Chondrocyte (in vitro differentiated cells): ENCODE data around the gene TSPAN33. TPM values are rescaled to one million over a fixed set of nuclear protein-coding genes. Genes with fewer than 3 reads are reported as not detected.
A peak's percentile ranks its signal among the peaks of the same experiment; 100 is the strongest.
"Not testable (repeated sequence)": the region's sequence is repeated elsewhere in the genome, so short reads cannot be mapped to it uniquely, and the experiment has no call there.

ENCODE experiments used
- DNase-seq: peaks from one replicate; pipeline ENCODE4 v3.0.0; 2021; ENCODE audit warnings: mixed read lengths, low spot score
- H3K27ac Mint-ChIP-seq: one replicate; pipeline ENCODE4 v1.8.0; 2021; ENCODE audit warnings: mild to moderate bottlenecking, moderate library complexity, mixed read lengths; ENCODE audit not compliant: unreplicated experiment
- H3K27me3 Mint-ChIP-seq: 2 replicates; pipeline ENCODE4 v1.8.0; 2021; ENCODE audit warnings: low read depth, mixed read lengths
- H3K36me3 Mint-ChIP-seq: 2 replicates; pipeline ENCODE4 v1.8.0; 2021; ENCODE audit warnings: low read depth, mixed read lengths
- H3K4me1 Mint-ChIP-seq: 2 replicates; pipeline ENCODE4 v1.8.0; 2021; ENCODE audit warnings: low read depth, mild to moderate bottlenecking, mixed read lengths
- H3K4me3 Mint-ChIP-seq: one replicate; pipeline ENCODE4 v1.8.0; 2021; ENCODE audit warnings: mild to moderate bottlenecking, moderate library complexity, mixed read lengths; ENCODE audit not compliant: unreplicated experiment
- H3K9me3 Mint-ChIP-seq: 2 replicates; pipeline ENCODE4 v1.8.0; 2021; ENCODE audit warnings: low read depth, mixed read lengths
- total RNA-seq: library from RNA; stranded (reverse); gene quantifications from 3 replicates; pipeline ENCODE4 v1.2.1, GENCODE V29; 2021
- TF ChIP-seq, protein P1 (sequence below): fragments of 200-600 bp; sonication (generic); IDR thresholded peaks from 2 replicates; pipeline ENCODE4 v1.5.0; 2021; ENCODE audit warnings: antibody characterized with exemption, mild to moderate bottlenecking, moderate library complexity

Gene TSPAN33
- total RNA-seq, 1 donor from 2014 or later = 4.2 TPM

DNA sequence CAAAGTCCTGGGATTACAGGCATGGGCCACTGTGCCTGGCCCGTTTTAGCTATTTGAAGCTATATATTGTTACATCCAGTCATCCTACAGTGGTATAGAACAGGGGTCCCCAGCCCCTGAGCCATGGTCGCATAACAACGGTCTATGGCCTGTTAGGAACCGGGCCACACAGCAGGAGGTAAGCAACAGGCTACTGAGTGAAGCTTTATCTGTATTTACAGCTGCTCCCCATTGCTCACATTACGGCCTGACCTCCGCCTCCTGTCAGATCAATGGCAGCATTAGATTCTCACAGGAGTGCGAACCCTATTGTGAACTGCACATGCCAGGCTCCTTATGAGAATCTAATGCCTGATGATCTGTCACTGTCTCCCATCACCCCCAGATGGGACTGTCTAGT is 26.3 kb upstream of the TSPAN33 start:
- DNase-seq = no peak
- H3K4me3 Mint-ChIP-seq = no peak overlapping the region
- peaks cover 11% of the 10 kb centered on the region for H3K27me3 Mint-ChIP-seq
- H3K9me3 Mint-ChIP-seq = peaks cover 15% of the 10 kb centered on the region
- peaks cover 6% of the 10 kb centered on the region for H3K36me3 Mint-ChIP-seq
- TF ChIP-seq, protein P1, sequence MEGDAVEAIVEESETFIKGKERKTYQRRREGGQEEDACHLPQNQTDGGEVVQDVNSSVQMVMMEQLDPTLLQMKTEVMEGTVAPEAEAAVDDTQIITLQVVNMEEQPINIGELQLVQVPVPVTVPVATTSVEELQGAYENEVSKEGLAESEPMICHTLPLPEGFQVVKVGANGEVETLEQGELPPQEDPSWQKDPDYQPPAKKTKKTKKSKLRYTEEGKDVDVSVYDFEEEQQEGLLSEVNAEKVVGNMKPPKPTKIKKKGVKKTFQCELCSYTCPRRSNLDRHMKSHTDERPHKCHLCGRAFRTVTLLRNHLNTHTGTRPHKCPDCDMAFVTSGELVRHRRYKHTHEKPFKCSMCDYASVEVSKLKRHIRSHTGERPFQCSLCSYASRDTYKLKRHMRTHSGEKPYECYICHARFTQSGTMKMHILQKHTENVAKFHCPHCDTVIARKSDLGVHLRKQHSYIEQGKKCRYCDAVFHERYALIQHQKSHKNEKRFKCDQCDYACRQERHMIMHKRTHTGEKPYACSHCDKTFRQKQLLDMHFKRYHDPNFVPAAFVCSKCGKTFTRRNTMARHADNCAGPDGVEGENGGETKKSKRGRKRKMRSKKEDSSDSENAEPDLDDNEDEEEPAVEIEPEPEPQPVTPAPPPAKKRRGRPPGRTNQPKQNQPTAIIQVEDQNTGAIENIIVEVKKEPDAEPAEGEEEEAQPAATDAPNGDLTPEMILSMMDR = no peak
- no peak overlapping the region for H3K27ac Mint-ChIP-seq
- peaks cover 11% of the 10 kb centered on the region for H3K4me1 Mint-ChIP-seq

GRCh38 chr7:129118976-129119375 is 25.5 kb upstream of the TSPAN33 start:
- Mint-ChIP-seq H3K27me3 (peaks cover 11% of the 10 kb centered on the region), H3K27ac (no peak overlapping the region), H3K9me3 (peaks cover 15% of the 10 kb centered on the region), H3K4me1 (peaks cover 11% of the 10 kb centered on the region), H3K4me3 (no peak overlapping the region), H3K36me3 (peaks cover 6% of the 10 kb centered on the region)
- TF ChIP-seq, protein P1 = no peak
- no peak for DNase-seq

GRCh38 chr7:129121501-129122077 is 22.9 kb upstream of the TSPAN33 start:
- not testable (repeated sequence) for H3K4me3 Mint-ChIP-seq

GRCh38 chr7:129122078-129122750 is 22.3 kb upstream of the TSPAN33 start:
- peaks cover 15% of the 10 kb centered on the region for H3K9me3 Mint-ChIP-seq
- no peak overlapping the region for H3K4me3 Mint-ChIP-seq
- H3K27ac Mint-ChIP-seq = peak overlapping the region; percentile 50
- peaks cover 11% of the 10 kb centered on the region for H3K4me1 Mint-ChIP-seq
- TF ChIP-seq, protein P1 = no peak
- H3K36me3 Mint-ChIP-seq = peaks cover 8% of the 10 kb centered on the region
- no peak for DNase-seq
- H3K27me3 Mint-ChIP-seq = peaks cover 23% of the 10 kb centered on the region

More at GRCh38 chr7:129121501-129122077, 22.9 kb upstream of the TSPAN33 start:
- DNase-seq, H3K27ac Mint-ChIP-seq, H3K36me3 Mint-ChIP-seq: not testable (repeated sequence)
- Mint-ChIP-seq H3K27me3 (peaks cover 23% of the 10 kb centered on the region), H3K4me1 (peaks cover 11% of the 10 kb centered on the region), H3K9me3 (peaks cover 15% of the 10 kb centered on the region)

- Mint-ChIP-seq H3K36me3 (peaks cover 8% of the 10 kb centered on the region), H3K27me3 (peaks cover 20% of the 10 kb centered on the region), H3K4me3 (no peak overlapping the region), H3K27ac (peak overlapping the region; percentile 50), H3K4me1 (peaks cover 11% of the 10 kb centered on the region), H3K9me3 (peaks cover 15% of the 10 kb centered on the region)
- TF ChIP-seq, protein P1 = no peak
- DNase-seq = no peak
Measured at GRCh38 chr7:129122751-129123509, 21.6 kb upstream of the TSPAN33 start.
